ENCODE data around the gene DYDC1.

- TF ChIP-seq GATA2 (IDR thresholded peaks at IDR 0.05; ENCODE audit: low read depth, low read length), result no peak
- no peak for TF ChIP-seq GATA3 (IDR thresholded peaks at IDR 0.05; ENCODE audit: low read depth, low read length)
Observed at GRCh38 chr10:80296942-80297341, 59.6 kb downstream of the DYDC1 start.
